EH (cell line): ENCODE data around the gene BTRC.
"Not testable (repeated sequence)": the region's sequence is repeated elsewhere in the genome, so short reads cannot be mapped to it uniquely, and the experiment has no call there.

ENCODE experiments used
- DNase-seq: peaks from one replicate; pipeline ENCODE4 v3.0.0-alpha.2; 2015; ENCODE audit warnings: low read depth

The BTRC gene

DNA sequence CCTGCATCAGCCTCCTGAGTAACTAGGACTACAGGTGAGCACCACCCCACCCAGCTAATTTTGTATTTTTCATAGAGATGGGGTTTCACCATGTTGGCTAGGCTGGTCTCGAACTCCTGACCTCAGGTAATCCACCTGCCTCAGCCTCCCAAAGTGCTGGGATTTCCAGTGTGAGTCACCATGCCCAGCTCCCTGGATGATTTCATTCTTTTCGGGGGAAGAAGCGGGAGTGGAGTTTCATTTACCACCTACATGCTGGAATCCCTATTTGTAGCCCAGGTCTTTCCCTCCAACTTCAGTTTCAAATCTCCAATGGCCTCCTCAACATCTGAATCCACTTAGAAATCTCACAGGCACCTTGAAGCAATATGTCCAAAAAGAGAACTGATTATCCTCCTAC is 2.9 kb upstream of the BTRC start:
- no peak for DNase-seq

DNA sequence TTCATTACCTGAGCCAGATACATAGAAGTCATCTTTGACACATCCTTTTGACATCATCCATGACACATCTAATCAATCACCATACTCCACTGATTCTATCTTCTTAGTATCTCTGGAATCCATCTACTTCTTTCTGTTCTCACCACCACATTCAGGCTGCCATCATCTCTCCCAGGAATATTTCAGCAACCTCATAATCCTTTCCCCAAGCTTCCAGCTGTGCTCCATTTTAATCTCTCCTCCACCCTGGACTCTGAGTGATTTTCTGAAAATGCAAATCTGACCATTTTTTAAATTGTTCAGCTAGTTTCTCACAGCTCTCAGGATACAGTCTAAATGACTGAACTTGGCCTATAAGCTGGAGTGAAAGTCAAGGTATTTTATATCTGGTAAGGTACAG is 2.5 kb upstream of the BTRC start:
- no peak for DNase-seq

- not testable (repeated sequence) for DNase-seq
Measured at GRCh38 chr10:101352857-101353256, 1.1 kb upstream of the BTRC start.

- peak; percentile 56 for DNase-seq
Measured at GRCh38 chr10:101354328-101355071, 535 bp downstream of the BTRC start.

DNA sequence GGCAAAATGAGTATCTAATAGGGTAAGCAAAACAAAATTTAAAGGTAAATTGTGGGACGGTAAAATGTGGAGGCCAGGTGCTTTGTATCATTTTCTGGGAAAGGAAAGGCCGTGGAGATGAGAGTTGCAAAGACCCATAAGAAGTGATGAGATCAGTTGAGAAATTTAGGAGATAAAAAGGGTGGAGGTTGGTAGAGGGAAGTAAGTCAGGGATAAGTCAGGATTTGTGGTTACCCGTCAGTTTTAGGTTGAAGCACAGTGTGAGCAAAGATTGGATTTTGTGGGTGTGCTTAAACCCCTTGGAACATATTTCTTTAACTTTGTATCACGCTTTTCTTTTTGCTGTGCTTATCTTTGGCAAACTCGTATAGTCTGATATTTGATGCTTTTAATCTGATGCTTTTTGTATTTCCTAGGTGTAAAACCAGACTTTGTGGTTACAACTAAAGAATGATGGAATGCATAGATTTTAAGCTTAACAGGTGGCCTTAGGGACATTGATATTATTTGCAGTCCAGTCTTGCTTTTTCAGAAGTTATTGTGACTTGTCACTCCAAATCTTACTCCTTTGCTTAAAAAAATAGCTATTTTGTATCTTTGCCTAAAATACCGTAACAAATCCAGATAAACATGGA is 1.2 kb downstream of the BTRC start:
- DNase-seq: no peak

DNA sequence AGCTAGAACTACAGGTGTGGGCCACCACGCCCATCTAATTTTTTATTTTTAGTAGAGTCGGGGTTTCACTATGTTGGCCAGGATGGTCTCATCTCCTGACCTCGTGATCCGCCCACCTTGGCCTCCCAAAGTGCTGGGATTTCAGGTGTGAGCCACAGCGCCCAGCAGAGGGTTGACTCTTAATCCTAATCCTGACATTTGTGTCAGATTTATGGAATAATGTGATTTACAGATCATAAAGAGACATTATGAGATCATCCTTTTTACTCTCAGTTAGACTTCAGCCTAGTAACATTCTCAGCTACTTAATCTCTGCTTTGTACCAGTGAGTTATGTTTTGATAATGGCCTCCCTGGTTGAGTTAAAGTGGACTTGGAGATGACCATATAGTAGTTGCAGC is 2.2 kb downstream of the BTRC start:
- DNase-seq: no peak

GRCh38 chr10:101357958-101358357 is 4.0 kb downstream of the BTRC start:
- DNase-seq: no peak

GRCh38 chr10:101358706-101359300 is 4.8 kb downstream of the BTRC start:
- DNase-seq: peak; percentile 79

DNA sequence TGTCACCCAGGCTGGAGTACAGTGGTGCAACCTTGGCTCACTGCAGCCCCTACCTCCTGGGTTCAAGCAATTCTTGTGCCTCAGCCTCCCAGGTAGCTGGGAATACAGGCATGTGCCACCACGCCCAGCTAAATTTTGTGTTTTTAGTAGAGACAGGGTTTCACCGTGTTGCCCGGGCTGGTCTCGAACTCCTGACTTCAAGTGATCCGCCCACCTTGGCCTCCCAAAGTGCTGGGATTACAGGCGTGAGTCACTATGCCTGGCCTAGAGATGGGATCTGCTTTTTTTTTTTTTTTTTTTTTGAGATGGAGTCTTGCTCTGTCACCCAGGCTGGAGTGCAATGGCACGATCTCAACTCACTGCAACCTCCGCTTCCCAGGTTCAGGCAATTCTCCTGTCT is 6.1 kb downstream of the BTRC start:
- DNase-seq: not testable (repeated sequence)

DNA sequence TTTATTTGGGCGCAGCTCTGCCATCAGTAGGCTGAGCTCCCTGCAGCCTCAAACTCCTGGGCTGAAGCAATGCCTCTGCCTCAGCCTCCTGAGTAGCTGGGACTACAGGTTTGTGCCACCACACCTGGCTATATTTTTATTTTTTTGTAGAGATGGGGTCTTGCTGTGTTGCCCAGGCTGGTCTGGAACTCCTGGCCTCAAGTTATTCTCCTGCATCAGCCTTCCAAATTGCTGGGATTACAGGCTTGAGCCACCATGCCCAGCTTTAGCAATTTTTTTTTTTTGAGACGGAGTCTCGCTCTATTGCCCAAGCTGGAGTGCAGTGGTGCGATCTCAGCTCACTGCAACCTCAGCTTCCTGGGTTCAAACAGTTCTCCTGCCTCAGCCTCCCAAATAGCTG is 6.9 kb downstream of the BTRC start:
- DNase-seq: not testable (repeated sequence)

DNA sequence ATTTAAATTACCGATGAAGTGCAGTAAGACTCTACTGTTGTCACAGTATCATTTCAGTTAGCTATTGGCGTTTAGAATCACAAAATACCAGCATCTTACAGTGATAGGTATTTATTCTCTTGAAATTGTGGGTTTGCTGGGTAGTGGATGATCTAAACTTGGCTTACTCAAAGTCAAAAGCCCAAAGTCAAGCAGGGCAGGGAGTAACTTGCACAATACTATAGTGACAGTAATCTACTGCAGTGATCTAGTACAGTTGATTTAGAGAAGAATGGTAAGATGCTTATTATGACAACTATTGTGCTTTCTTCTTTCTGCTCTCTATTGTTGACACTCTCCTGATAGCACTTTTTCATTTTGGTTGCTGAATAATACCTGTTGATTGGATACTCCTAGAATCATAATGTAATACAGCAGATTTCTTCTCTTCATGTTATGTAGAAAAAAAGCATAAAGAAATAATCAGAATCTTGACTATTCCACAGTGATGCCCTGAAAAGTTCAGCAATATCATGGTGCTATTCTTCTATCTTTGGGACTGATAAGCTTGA is 10.0 kb downstream of the BTRC start:
- DNase-seq: no peak

DNA sequence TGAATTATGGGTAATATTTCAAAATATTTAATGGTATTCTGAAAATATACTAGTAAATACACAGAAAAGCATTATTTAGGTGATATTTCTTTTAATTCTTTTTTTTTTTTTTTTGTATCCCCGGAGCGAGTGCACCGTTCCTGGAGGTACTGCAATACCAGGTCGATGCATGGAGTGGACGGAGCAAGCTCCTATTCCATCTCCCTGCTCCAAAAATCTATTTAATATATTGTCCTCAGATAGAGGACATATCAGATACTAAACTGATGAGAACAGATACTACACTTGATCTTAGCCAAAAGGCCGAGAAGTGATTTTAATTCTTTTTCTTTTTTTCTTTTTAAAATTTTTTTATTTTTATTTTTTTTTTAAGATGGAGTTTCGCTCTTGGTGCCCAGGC is 10.8 kb downstream of the BTRC start:
- DNase-seq: no peak

GRCh38 chr10:101367569-101368453 is 13.8 kb downstream of the BTRC start:
- peak; percentile 75 for DNase-seq

GRCh38 chr10:101373063-101373462 is 19.1 kb downstream of the BTRC start:
- DNase-seq: no peak

GRCh38 chr10:101373993-101374392 is 20.0 kb downstream of the BTRC start:
- not testable (repeated sequence) for DNase-seq

GRCh38 chr10:101375076-101375475 is 21.1 kb downstream of the BTRC start:
- DNase-seq: no peak

- DNase-seq: no peak
Measured at GRCh38 chr10:101379663-101380352, 25.8 kb downstream of the BTRC start.

DNA sequence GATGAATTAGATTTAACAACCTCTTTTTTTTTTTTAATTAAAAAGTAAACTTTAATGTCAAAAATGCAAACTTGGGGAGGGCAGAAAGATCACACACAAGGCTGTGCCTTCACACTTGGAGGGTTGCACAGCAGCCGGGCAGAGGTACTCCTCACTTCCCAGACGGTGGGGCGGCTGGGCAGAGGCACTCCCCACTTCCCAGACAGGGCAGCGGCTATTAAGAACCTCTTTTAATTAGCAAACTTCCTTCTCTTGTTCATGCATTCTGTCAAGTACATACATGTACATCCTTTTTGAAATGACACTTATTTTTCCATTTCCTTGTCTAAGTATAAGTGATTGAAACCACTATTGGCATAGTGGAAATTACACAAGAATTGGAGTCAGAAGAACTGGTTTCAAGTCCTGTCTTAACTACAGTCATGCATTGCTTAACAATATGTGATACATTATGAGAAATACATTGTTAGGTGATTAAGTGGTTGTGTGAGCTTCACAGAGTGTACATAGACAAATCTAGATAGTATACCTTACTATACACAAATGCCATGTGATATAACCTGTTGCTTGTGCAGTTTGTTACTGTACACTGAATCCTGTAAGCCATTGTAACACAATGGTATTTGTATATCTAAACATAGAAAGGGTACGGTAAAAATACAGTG is 26.5 kb downstream of the BTRC start:
- no peak for DNase-seq

DNA sequence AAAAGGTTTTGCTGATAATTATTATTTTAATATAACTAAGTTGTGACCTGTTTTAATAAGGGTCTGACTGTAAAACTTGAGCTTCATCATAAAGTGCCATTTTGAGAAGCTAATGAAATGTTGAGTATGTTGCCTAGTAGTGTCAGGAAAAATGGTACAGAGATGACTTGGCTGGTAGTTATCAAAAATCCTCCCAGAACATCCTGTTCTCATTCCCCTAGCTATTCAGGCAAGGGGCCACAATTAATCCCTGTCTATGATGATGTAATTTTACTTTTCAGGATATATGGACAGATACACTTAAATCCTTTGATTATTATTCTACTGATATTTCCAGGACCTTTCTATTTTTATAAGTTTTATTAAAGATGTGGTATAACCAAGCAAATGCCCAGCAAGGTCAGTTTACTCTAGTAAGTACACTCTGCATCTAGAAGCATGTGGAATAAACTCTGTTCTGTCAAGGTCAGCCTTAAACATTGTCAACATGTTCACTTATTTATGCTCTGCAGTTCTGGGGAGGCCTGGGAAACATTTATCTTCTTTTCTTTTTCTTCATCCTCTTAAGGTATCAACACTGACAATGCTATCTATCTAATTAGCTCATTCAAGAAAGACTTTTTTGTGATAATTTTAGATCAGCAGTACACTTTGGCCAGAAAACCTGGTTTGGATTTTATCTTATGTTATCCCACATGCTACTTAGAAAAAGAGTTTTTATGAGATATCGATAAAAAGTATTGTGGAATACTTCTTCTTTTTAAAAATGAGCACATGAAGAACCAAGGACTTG is 32.1 kb downstream of the BTRC start:
- DNase-seq: no peak

DNA sequence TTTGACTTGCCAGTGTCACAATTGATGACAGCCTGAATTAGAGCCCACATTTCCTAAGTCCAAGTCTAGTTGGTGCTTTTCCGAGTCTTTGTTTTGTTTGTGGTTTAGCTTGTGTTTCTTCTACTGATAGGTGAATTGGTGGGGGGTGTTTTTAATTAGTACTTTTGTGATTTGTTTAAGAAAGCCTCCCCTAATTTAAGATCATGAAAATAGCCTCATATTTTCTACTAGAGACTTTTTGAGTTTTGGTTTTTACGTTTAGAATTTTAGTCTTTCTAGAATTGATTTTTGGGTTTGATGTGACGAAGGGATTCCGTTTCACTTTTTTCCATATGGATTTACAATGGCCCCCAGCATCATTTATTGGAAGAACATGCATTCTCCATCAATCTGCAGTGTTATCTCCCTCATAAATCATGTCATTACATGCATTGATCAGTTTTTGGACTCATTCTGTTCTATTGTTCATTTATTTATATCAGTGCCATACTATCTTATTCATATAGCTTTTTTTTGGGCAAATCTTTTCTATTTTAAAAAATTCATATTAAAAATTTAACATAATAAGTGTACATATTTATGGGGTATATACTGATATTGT is 32.8 kb downstream of the BTRC start:
- DNase-seq: no peak
